Spleen (tissue), 11 donors: Measurements from ENCODE around the gene TREX2. TPM values are rescaled to one million over a fixed set of nuclear protein-coding genes. Genes with fewer than 3 reads are reported as not detected.

Source experiments
- DNase-seq: peaks from one replicate; pipeline ENCODE4 v3.0.0-alpha.2; 2020
- H3K27ac ChIP-seq, 8 donors: fragments of 200-600 bp; sonication (generic) in 7 of 8; 1 replicate in 4 of 8; 2 replicates in 4 of 8; pipeline versions ENCODE4 v1.5.0 to v1.8.0; 2016 to 2021; ENCODE audit warnings: inconsistent platforms in 4 of 8, mild to moderate bottlenecking in 4 of 8, moderate library complexity in 1 of 8
- H3K27me3 ChIP-seq, 7 donors: fragments of 200-600 bp; sonication (generic) in 6 of 7; replicated peaks in 1 of 7; 1 replicate in 4 of 7; 2 replicates in 3 of 7; pipeline versions ENCODE4 v1.5.0 to v1.8.0; 2016 to 2021; ENCODE audit warnings: inconsistent platforms in 3 of 7, mild to moderate bottlenecking in 1 of 7
- H3K36me3 ChIP-seq, 6 donors: fragments of 200-600 bp; sonication (generic) in 5 of 6; 1 replicate in 4 of 6; 2 replicates in 2 of 6; pipeline versions ENCODE4 v1.5.0 to v1.8.0; 2016 to 2021; ENCODE audit warnings: inconsistent platforms in 2 of 6
- H3K4me1 ChIP-seq, 6 donors: fragments of 200-600 bp; sonication (generic) in 5 of 6; 1 replicate in 3 of 6; 2 replicates in 3 of 6; pipeline versions ENCODE4 v1.5.0 to v1.8.0; 2016 to 2021; ENCODE audit warnings: inconsistent platforms in 3 of 6
- H3K4me3 ChIP-seq, 8 donors: fragments of 200-600 bp; sonication (generic) in 7 of 8; 1 replicate in 4 of 8; 2 replicates in 4 of 8; pipeline versions ENCODE4 v1.5.0 to v1.8.0; 2016 to 2021; ENCODE audit warnings: inconsistent platforms in 4 of 8, mild to moderate bottlenecking in 4 of 8, moderate library complexity in 2 of 8
- H3K9me3 ChIP-seq, 8 donors: fragments of 200-600 bp; sonication (generic) in 7 of 8; 1 replicate in 4 of 8; 2 replicates in 4 of 8; pipeline versions ENCODE4 v1.5.0 to v1.8.0; 2016 to 2021; ENCODE audit warnings: inconsistent platforms in 4 of 8
- POLR2A ChIP-seq, 3 donors: fragments of 450-650 bp; IDR thresholded peaks; one replicate each; pipeline ENCODE4 v1.5.1; 2017; ENCODE audit warnings: antibody characterized with exemption in 3 of 3, mild to moderate bottlenecking in 1 of 3
- POLR2AphosphoS5 ChIP-seq, 3 donors: sonication (generic); formaldehyde crosslinking; IDR thresholded peaks; one replicate each; pipeline ENCODE4 v1.5.1; 2017; ENCODE audit warnings: antibody characterized with exemption in 3 of 3
- WGBS, 5 donors: extraction: QIAGEN DNeasy Blood & Tissue Kit in 3 of 5; methylation state at CpG; one replicate each; pipeline versions ENCODE4 v1.1.5 to v1.1.7; 2013 to 2018; 5-methylcytosine and 5-hydroxymethylcytosine counted together
- intact Hi-C: fragments of 100-400 bp; cut with DNase I; formaldehyde crosslinking; loops from one replicate; pipeline ENCODE4 v1.15.0; 2023; ENCODE audit warnings: low total_unique reads
- polyA plus RNA-seq, 3 donors: library from polyadenylated mRNA; stranded (reverse); fragments of 200-250 nt; gene quantifications; one replicate each; pipeline ENCODE4 v1.2.1, GENCODE V29; 2013
- total RNA-seq, 7 donors: library from RNA; depleted of rRNA in 3 of 7; stranded (reverse); fragments of >200 nt in 3 of 7; fragmentation: NEBNext Ultra II Directional in 4 of 7; extraction: Animal tissue kit (Norgen Biotek cat#: 25700) in 4 of 7; gene quantifications; one replicate each; pipeline versions ENCODE4 v1.1.0 to v1.2.1, GENCODE V29; 2016 to 2021
- TF ChIP-seq, protein P1 (sequence below), 11 experiments: fragments of 200-600 bp in 7 of 11; fragments of 450-650 bp in 4 of 11; sonication (generic) in 4 of 11; IDR thresholded peaks in 8 of 11; conservative IDR thresholded peaks in 3 of 11; 1 replicate in 7 of 11; 2 replicates in 4 of 11; pipeline versions ENCODE4 v1.4.0 to v1.8.0; 2016 to 2021; ENCODE audit warnings: antibody characterized with exemption in 11 of 11, inconsistent platforms in 4 of 11, mild to moderate bottlenecking in 1 of 11
- donor health status: healthy with polysubstance abuse.
- donor health status: DM: no; HTN: no; CAD: no; lungs with moderate emphysema.
- donor health status: DM: no; HTN: no; CAD: no.
- donor health status: Bipolar disorder and iron deficiency.
- donor health status: healthy.
- donor health status: DM: no; HTN: no; CAD: no.
- donor health status: DM: yes; HTN: yes; CAD: no.

The TREX2 gene
- total and polyA plus RNA-seq, 10 donors = 1.1 to 6.4 (median 2.2) TPM

DNA sequence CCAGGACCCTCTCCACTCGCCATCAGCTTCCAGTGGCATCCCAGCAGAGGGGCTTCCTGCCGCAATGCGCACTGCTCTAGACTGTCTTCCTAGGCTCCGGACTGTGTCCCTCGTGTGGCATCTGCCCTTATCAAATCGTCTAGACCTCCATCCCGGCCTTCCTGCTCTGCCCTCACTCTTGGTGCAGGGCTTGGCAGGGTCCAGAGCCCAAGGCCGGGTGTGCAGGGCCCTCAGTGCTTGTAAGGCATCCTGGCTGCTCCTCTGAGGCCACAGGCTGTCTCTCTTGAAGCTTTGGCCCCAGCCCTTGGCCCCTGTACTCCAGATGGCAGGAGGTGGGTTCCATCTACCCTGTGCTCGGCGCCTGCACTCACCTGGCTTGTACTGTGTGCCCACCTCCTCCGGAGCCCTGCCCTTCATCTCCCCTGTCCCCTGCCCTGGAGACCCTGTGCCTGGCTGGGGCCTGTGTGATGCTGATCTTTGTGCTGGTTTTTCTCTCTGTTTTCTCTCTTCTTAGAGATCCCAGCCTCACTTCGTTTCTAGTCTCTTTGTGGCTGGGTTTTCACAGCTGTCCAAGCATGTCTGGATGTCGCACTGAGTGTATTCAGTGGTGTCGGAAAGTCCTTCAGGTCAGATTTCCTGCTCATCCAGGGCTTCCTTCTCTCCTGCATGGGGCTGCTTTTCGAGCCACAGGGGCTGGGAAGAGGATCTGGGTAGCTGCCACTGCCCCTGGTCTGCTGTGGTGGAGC lies 3.7 kb upstream of the TREX2 start:
- intact Hi-C loops = no loop called here
- H3K9me3 ChIP-seq = no peaks in the 10 kb centered on the region
- H3K36me3 ChIP-seq = peaks cover 0 to 61% (median 9%) of the 10 kb centered on the region in 6 donors
- DNase-seq = no peak
- no peak overlapping the region for H3K4me3 ChIP-seq
- WGBS, 5 donors = 79 to 96% (median 88%) methylated on average over 11 to 15 of the region's 15 CpGs
- no peak overlapping the region for H3K27ac ChIP-seq
- H3K4me1 ChIP-seq = no peaks in the 10 kb centered on the region
- no peaks in the 10 kb centered on the region for H3K27me3 ChIP-seq
- TF ChIP-seq POLR2A (IDR thresholded peaks at IDR 0.05) = no peak
- TF ChIP-seq, protein P1, sequence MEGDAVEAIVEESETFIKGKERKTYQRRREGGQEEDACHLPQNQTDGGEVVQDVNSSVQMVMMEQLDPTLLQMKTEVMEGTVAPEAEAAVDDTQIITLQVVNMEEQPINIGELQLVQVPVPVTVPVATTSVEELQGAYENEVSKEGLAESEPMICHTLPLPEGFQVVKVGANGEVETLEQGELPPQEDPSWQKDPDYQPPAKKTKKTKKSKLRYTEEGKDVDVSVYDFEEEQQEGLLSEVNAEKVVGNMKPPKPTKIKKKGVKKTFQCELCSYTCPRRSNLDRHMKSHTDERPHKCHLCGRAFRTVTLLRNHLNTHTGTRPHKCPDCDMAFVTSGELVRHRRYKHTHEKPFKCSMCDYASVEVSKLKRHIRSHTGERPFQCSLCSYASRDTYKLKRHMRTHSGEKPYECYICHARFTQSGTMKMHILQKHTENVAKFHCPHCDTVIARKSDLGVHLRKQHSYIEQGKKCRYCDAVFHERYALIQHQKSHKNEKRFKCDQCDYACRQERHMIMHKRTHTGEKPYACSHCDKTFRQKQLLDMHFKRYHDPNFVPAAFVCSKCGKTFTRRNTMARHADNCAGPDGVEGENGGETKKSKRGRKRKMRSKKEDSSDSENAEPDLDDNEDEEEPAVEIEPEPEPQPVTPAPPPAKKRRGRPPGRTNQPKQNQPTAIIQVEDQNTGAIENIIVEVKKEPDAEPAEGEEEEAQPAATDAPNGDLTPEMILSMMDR (IDR thresholded peaks at IDR 0.05 in 8 of 11, conservative IDR thresholded peaks at IDR 0.05 in 3 of 11) = no peak
- peak in 1 of 3 donors; percentile 28 for TF ChIP-seq POLR2AphosphoS5 (IDR thresholded peaks at IDR 0.05)

DNA sequence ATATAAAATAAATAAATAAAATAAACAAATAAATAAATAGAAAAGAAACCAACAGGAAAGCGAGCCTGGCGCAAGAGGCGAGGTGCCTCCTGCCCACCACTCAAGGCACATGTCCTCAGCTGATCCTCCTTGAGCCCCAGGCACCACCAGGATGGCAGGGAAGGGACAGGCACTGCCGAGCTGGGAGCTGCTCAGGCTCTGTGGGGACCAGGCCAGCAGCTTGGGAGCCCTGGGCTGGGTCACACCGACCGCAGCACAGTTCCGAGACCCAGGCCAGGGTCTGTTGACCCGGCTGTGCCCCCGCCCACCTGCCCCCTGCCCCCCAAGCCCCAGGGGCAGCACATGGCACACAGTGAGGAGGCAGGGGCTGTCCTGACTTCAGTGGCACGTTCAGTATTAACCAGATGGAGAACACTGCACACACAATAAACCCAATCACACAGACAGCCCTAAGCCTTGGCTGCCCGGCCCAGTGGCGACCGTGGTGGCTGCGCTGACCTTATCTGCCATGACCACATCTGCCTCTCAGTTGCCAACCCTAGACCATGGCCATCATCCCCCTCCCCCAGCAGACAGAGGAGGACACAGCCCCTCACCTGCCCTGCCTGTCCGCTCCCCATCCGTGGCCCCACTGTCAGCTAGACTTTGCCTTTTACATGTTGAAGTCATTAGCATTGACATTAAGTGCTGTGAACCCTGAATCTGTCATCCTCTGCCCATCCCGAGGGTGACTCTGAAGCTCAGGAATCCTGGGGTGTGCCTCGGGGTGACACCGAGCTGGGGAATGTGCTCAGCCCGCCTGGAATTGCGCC lies 2.9 kb upstream of the TREX2 start:
- intact Hi-C loops = no loop called here
- H3K27ac ChIP-seq = no peak overlapping the region
- H3K4me1 ChIP-seq = no peaks in the 10 kb centered on the region
- WGBS, 5 donors = 83 to 96% (median 95%) methylated on average over 8 to 21 of the region's 21 CpGs
- H3K27me3 ChIP-seq = no peaks in the 10 kb centered on the region
- peaks cover 0 to 53% (median 6%) of the 10 kb centered on the region in 6 donors for H3K36me3 ChIP-seq
- H3K4me3 ChIP-seq = no peak overlapping the region
- no peaks in the 10 kb centered on the region for H3K9me3 ChIP-seq
- no peak for DNase-seq
- TF ChIP-seq, protein P1 (IDR thresholded peaks at IDR 0.05 in 8 of 11, conservative IDR thresholded peaks at IDR 0.05 in 3 of 11) = no peak

DNA sequence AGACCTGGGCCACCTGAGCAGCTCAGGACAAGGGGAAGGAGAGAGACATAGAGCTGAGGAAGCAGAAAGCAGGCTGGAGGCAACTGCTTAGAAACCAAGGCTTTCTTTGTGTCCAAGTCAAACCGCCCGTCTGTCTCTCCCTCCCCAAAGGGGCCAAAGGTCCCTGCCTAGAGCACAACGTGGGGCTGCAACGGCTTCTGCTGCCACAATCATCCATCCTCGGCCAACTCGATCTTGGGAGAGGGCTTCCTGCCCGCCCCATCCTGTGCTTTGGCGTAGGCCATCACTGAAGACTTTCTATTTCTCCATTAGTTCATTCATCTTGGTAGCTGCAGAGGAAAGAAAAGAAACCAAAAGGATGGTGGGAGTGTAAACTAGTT lies 1.7 kb upstream of the TREX2 start:
- 85 to 94% (median 90%) methylated on average over 3 to 8 of the region's 8 CpGs for WGBS, 5 donors
- TF ChIP-seq POLR2A (IDR thresholded peaks at IDR 0.05) (no peak), POLR2AphosphoS5 (IDR thresholded peaks at IDR 0.05) (no peak)
- TF ChIP-seq, protein P1 (IDR thresholded peaks at IDR 0.05 in 8 of 11, conservative IDR thresholded peaks at IDR 0.05 in 3 of 11) = no peak
- no peaks in the 10 kb centered on the region for H3K27me3 ChIP-seq
- H3K4me3 ChIP-seq = no peak overlapping the region
- DNase-seq = no peak
- H3K27ac ChIP-seq = no peak overlapping the region
- no peaks in the 10 kb centered on the region for H3K9me3 ChIP-seq
- intact Hi-C loops = no loop called here
- H3K36me3 ChIP-seq = peaks cover 0 to 49% (median 6%) of the 10 kb centered on the region in 6 donors
- H3K4me1 ChIP-seq = no peaks in the 10 kb centered on the region

DNA sequence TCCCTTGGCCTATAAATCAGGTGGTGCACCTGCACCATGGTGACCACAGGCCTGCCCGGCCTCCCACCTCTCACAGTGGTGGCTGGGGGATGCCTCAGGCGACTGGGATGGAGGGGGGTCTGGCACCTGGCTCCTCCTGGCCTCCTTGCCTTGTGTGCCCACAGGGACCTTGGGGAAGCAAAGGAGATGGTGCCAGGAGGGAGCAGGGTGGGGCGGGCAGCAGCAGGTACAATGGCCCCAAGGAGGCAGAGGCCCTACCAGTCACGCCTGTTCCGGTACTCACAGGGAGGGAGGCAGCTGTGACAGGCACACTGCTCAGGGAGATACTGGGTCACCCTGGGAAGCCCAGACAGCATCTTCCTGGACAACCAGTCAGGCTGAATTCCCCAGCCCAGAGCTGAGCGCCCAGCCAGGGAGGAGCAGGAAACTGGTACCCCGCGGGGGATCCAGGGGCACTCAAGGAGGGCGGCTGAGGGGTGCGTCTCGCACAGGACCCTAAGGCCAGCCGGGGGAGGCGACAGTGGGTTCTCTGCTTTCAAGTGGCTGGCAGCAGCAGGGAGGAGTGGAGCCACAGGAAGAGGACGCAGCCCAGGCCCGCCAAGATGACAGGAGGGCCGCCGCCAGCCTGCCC lies 1.2 kb upstream of the TREX2 start:
- Histone ChIP-seq H3K4me1 (no peaks in the 10 kb centered on the region), H3K27me3 (no peaks in the 10 kb centered on the region), H3K27ac (no peak overlapping the region), H3K36me3 (peaks cover 0 to 48% (median 6%) of the 10 kb centered on the region in 6 donors), H3K4me3 (no peak overlapping the region), H3K9me3 (no peaks in the 10 kb centered on the region)
- TF ChIP-seq, protein P1 (IDR thresholded peaks at IDR 0.05 in 8 of 11, conservative IDR thresholded peaks at IDR 0.05 in 3 of 11) = no peak
- TF ChIP-seq POLR2A (IDR thresholded peaks at IDR 0.05) = no peak
- TF ChIP-seq POLR2AphosphoS5 (IDR thresholded peaks at IDR 0.05) = no peak
- WGBS, 5 donors = 70 to 94% (median 90%) methylated on average over 2 to 17 of the region's 17 CpGs
- peak; percentile 76 for DNase-seq
- intact Hi-C loops = no loop called here
